GM18951 (cell line): ENCODE results near the gene PTPA.

Experiments
- POLR2A ChIP-seq: IDR thresholded peaks from 4 replicates; pipeline ENCODE4 v1.6.1; 2011; ENCODE audit warnings: mild to moderate bottlenecking; ENCODE audit not compliant: insufficient read length, insufficient read depth; ENCODE audit errors: extremely low read depth
- in situ Hi-C: fragments of 300-500 bp; cut with MboI; formaldehyde crosslinking; loops from one replicate; pipeline ENCODE4 v1.12.0; 2022; ENCODE audit warnings: low sequenced_read_pairs, mixed read lengths, inconsistent platforms; ENCODE audit not compliant: unreplicated experiment

Gene PTPA

DNA sequence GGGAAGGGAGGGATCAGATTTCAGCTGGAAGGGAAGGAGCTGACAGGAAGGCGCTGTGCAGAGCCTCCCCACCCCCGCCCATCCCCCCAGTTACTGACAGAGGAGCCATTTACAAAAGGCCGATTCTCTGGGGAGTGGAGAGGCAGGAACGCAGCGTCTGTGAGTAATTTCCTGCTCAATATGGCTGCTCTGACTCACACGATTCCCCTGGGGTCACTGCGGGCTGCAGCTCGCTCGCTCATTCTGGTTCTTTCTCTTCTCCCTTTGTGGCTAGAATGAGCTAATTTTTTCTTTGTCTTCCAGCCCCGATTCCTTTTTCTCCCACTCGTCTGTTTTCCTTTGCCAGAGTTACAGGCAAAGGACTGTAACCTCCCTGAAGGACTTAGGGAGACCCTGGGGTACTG lies 28.8 kb downstream of the PTPA start:
- in situ Hi-C loops: loop anchor here (25.0 kb wide), 1 partner anchor 647 kb away; no protein-coding TSS in a partner anchor
- peak; percentile 57 for TF ChIP-seq POLR2A

DNA sequence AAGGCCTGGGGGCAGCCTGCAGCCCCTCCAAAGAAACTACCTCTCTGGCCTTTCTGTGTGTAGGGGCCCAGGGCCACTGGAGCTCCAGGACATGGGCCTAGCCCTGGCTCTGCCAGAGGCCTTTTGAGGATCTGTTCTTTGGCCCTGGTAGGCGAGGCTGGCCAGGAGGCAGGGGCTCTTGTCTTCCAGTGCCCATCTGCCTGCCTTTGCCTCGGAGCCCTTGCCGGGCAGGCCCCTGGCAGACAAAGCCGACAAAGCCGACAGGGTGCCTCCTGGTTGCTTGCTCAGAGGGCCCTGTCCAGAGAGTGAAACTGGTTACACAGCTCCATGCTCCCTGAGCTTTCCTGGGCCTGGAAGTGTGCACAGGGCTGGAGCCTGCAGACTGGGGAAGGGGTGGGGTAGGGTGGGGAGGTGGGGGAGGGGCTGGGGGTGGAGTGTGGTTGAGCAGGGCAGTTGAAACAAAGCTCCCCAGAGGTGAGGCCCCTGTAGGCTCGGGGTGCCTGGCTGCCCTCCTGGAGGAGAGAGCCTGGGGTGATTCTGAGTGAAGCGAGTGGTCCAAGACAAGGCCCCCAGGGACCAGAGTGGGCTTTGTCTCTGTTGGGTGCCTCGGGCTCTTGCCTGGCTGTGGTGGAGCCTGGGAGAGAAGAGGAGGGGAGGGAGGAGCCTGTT lies 29.3 kb downstream of the PTPA start:
- in situ Hi-C loops: loop anchor here (25.0 kb wide), 1 partner anchor 647 kb away; no protein-coding TSS in a partner anchor
- peak; percentile 9 for TF ChIP-seq POLR2A

DNA sequence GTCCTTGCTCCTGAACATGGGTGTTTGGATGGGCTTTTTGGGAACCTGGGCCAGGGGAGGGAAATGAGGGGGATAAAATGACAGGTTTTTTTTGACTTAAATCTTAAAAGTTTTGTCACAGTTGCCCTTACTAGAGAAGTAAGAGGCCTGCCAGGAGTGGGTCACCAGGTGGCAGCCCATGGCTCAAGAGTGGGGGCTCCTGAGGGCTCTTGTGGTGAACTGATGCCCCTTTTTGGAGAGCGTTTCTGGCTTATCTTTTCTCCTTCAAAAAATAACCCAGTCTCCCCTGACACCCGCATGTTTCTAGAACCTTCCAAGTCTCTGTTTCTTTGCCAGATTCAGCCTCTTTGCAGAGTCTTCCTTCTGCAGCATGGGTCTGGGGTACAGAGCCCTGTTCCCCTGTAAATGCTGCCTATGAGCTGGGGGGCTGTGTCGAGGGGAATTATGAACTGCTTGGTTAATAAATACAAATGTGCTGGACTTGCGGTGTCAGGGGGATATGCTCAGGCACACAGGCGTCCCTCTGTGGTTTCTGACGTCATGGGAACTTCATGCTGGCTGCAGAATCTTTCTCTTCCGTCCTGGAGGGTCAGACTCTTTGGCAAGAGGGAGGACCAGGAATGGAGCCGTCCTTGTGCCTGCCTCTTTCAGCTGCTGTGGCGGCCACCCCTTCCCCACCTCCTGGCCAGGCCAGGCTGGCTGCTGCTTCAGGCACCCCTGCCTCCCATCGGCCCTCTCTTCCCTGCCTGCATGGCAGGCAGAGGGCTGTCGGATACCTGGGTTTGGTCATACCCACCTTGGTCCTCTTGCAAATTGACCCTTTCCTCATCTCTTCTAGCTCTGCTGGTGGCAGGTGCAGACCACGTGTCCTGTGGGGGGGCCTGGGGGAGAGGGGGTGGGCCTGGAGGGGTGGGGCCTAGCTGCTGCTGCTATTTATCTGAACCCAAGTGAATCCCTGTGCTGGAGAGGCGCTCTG lies 30.1 kb downstream of the PTPA start:
- in situ Hi-C loops: loop anchor here (25.0 kb wide), 1 partner anchor 646 kb away; no protein-coding TSS in a partner anchor
- peak; percentile 59 for TF ChIP-seq POLR2A

DNA sequence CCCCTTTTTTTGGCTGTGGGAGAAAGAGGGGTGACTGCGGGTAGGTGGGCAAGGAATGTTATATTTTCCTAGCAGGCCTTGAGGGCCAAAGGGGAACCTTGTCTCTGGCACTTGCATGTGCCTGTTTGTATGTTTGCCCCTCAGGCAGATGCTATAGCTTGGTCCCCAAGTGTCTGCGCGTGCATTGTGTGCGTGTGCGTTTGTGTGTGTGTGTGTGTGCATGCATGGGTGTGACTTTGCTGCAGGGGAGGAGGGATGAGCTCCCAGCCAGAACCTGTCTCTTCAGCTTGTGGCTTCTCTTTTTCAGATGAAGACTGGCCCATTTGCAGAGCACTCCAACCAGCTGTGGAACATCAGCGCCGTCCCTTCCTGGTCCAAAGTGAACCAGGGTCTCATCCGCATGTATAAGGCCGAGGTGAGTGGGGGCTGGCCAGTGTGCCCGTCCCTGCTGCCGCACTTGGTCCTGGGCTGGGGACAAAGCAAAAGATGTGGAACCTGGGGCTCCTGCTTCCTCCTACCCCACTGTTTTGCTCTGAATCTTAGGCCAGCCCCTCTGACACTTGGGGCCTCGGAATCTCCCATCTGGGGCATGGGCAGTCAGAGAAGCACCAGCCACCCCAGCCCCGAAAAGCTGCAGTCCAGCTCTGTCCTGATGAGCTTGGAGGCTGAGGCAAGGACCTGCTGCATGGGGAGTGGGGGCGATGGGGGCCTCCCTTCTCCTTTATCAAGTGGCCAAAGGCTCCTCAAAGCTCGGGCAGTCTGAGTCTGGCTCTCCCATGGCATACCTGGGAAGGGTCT lies 31.1 kb downstream of the PTPA start:
- in situ Hi-C loops: loop anchor here (25.0 kb wide), 1 partner anchor 645 kb away; no protein-coding TSS in a partner anchor
- no peak for TF ChIP-seq POLR2A

DNA sequence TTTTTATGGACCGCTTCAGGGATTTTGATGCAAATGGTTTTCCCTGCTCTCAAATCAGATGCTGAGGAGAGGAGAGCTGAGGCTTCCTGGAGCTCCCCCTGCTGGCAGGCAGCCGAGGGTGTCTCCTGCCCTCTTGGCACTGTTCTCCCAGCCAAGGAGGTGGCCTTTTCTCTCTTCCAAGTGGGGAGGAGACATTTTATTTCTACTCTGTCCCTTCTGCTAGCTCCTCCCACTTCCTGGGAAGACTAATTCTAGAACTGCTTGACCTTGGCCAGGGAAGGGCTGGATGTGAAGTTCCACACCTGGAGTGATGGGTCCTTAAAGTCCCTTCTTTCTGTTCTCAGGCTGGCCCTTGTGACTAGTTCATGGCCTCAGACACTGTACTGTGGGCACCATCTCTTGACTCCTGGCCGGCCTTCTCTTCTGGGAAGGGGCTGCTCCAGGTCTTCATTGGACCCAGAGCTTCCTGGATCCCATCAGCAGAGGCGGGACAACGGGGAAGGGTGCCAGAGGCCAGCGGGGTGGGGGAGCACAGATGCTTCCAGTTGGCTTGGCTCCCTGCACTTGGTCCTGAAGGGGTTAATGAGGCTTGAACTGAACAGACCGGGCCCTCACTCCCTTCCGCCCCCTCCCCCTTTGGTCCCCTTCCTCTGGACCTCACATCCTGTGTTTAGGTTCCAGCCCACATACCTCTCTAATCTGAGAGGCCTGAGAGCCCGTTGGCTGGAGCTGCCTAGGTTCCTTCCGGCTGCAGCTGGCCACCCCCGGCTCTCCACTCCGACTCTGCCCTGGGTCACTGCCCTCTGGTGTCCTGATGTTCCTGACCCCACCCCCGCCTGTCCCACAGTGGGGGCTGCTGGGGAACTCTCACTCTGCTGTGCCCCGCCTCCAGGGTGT lies 32.1 kb downstream of the PTPA start:
- no peak for TF ChIP-seq POLR2A
- in situ Hi-C loops: loop anchor here (25.0 kb wide), 1 partner anchor 644 kb away; no protein-coding TSS in a partner anchor

DNA sequence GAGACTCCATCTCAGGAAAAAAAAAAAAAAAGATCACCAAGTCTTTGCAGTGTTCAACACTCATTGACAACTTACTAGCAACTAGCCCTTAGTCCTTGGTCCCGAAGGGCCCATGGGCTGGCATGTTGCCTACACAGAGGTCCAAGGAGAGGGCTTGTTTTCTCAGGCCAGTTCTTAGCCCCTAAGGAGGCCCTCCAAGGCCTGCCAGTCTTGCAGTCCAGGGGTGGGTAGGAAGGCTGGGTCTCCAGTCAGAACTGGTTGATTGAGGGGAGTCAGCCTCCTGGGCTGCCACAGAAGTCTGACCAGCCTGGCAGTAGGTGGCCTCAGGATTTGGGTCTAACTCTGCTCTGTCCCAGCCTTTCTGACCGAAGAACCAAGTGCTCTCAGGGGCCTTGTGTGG lies 34.1 kb downstream of the PTPA start:
- TF ChIP-seq POLR2A: no peak
- in situ Hi-C loops: loop anchor here (25.0 kb wide), 1 partner anchor 642 kb away; no protein-coding TSS in a partner anchor

DNA sequence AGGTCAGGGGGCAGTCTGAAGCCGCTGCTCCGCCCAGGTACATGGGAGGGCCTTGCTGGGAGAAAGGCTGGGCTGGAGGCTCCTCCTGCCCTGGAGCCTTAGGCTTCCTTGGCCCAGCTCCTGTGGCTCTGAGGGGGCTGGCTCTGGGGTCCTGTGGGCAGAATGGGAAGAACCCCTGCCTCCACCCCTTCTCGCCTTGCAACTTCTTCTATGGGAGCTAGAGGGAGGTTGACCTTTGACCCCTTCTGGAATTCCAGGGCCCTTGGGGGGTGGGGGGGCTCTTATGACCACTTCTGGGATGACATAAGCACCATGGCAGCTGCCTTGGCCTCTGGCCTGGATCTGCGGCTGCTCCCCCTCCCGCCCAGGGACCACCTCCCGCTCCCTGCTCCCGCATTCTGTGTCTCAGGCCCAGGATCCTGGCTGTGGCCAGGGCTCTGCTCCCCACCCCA lies 34.7 kb downstream of the PTPA start:
- in situ Hi-C loops: loop anchor here (25.0 kb wide), 1 partner anchor 641 kb away; no protein-coding TSS in a partner anchor
- no peak for TF ChIP-seq POLR2A

DNA sequence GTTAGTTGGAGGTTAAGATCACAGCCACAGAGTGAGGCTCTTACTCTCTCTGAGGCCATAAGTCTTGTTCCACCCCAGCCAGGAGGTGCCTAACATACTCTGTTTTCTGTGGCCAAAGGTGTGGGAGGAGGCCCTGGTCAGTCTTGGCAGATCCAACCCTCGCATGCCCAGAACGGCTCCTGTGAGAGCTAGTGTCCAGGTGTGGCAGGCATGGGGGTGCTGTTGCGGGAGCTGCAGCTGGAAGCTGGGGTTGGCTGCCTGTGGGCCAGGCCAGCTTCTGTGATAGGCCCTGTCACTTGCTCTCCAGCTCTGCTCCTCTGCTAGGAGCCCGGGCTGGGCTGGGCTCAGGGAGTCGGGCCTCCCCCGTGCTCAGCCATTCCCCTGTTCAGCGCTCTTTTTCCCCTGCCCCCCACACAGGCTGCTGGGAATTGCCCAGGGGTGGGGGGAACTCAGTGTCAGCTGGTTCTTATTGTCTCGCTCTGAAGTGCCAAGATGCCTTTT lies 35.3 kb downstream of the PTPA start:
- no peak for TF ChIP-seq POLR2A
- in situ Hi-C loops: loop anchor here (25.0 kb wide), 1 partner anchor 641 kb away; no protein-coding TSS in a partner anchor

DNA sequence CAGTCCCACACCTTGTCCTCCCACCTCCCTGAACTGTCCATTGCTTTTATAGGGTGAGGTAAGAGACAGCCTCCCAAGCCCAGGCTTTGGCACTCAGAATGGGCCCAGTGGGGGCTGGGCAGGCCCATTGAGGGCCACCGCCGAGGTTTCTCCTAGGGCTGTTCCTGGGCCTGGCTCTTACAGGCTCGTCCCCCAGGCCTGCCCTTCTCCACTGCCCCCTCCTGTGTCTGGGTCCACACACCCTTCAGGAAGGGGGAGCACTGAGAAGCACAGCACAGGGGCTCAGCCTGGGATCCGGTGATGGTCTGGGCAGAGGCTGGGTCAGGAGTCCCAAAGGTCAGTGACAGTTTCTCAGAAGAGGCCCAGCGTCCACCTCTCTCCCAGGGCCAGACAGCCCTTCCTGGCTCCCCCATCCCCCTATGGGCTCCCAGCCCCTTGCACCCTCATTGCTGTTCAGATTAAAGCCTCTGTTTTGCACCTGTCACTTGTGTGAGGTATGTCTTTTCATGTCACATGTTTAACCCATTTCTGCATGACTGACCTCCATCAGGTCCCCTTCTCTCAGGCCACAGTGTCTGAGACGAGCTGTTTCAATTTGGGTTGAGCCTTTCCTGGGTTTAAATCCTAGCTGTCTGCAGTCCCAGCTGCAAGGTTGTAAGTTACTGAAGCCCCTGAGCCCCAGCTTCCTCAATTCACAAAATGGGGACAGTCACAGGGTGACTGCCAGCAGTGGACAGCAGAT lies 37.4 kb downstream of the PTPA start:
- TF ChIP-seq POLR2A: no peak
- in situ Hi-C loops: loop anchor here (25.0 kb wide), 1 partner anchor 639 kb away; no protein-coding TSS in a partner anchor

DNA sequence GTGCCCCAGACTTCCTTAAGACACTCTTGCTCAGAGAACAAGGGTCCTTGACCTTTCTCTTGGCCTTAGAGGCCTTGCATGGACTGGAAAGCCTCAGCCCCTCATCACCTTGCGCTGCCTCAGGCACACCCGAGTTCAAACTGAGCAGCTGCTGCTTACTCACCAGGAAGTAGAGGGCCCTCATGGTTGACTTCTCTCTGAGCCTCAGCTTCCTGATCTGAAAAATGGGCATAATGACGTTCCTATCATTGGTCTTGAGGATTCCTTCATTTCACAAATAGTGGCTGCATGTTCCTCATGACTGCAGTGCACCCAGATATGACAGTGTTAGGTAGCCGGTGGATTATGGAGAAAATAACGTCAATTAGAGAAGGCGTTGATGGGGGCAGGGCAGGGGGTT lies 38.2 kb downstream of the PTPA start:
- TF ChIP-seq POLR2A: no peak
- in situ Hi-C loops: loop anchor here (25.0 kb wide), 1 partner anchor 638 kb away; no protein-coding TSS in a partner anchor

DNA sequence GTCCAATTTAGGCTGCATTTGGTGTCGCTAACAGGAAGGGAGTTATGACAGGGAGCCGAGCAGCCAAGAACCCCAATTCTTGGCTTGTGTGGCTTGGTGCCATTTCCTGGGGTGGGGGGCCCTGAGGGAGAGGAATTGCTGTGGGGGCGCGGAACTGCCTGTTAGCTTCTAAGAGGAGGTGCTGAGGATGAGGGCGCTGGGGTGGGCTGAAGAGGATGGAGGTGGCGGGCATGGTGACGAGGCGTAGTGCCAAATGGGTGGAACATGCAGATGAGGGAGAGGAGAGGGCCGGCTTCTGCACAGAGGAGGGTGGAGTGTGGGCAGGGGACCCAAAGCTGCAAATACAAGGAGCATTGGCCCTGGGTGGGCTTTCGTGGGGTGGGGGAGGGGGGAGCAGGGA lies 38.9 kb downstream of the PTPA start:
- in situ Hi-C loops: no loop called here
- no peak for TF ChIP-seq POLR2A
